NCI-H510A (cell line): ENCODE measurements around the gene CECR2.
"Not testable (repeated sequence)": the region's sequence is repeated elsewhere in the genome, so short reads cannot be mapped to it uniquely, and the experiment has no call there.

Experiments used
- DNase-seq: peaks from one replicate; lab custom pipeline; 2025; lab: John Stamatoyannopoulos, UW

Gene CECR2

DNA sequence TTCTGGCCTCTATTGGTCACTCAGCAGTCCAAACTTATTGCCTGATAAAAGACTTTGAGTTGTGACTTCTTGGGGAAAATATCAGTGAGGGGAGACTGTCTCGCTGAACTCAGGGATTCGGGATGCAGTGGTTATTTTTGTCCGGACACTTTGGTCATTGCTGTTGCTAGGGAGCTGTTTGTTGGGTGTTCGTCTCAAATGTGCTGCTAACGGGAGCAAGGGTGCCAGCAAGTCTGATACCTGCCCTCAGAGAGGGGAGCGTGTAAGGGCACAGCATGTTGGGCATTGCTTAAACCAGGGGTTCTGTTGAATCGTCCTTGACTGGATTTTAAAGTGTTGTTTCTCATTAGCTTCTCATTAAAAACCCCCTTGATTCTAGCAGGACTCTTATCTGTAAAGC lies 144.8 kb downstream of the CECR2 start:
- no peak for DNase-seq

DNA sequence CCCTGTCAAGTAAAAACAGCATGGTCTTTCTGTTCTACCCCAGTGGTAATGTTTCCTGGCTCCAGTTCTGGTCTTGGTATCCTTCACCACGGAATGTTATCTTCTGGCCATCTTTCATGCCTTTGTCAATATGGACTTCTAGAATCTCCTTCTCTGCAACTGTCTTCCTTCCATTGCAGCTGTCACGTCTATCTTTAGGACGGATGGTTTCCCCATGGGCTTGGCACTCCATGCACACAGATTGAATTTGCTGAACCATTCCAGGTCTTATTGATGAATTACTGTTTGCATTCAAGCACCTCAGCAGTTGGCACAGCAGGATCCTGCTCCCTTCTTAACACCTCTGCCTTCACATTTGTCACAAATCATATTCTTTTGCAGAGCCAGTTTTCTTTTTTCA lies 149.1 kb downstream of the CECR2 start:
- no peak for DNase-seq

DNA sequence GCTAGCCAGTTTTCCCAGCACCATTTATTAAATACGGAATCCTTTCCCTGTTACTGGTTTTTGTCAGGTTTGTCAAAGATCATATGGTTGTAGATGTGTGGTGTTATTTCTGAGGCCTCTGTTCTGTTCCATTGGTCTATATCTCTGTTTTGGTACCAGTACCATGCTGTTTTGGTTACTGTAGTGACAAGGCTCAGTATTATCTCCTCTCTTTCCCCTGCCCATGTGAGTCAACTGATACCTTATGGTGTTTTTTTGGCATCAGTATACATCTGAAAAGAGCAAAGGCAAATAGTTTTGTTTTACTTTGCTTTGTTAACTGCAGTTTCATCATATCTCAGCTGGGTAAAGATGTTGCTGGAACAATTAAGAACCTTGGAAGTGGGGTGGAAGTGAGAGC lies 152.7 kb downstream of the CECR2 start:
- not testable (repeated sequence) for DNase-seq

DNA sequence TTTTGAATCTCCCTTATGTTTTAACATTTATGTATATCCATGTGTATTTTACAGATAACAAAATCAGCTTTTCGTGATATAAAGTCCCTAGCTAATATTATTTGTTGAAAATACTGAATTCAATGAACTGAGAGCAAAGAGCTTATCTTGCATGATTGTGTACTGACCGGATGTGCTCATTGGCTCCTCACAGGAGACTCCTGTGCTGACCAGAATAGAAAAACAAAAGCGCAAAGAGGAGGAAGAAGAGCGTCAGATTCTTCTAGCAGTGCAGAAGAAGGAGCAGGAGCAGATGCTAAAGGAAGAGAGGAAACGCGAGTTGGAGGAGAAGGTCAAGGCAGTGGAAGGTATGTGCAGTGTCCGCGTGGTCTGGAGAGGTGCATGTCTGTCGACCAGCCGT lies 154.7 kb downstream of the CECR2 start:
- no peak for DNase-seq

DNA sequence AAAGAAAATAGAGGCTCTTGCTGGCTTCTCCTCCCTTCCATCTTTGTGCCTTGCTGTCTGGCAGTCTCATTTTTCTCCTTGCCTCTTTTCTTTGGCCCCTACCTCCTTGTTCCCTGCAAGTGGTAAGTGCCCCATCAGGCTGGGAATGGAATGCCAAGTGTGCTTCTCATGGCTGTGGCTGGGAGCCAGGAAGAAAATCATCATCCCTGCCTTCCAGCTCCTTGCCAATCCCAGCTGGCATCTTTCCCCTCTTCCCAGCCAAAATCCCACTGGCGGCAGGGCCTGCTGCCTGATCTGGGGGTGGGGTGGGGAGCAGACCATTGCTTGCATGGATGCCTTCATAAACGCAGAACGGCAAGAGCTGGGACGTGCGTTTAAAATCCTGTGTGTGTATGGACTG lies 167.0 kb downstream of the CECR2 start:
- DNase-seq, result no peak

DNA sequence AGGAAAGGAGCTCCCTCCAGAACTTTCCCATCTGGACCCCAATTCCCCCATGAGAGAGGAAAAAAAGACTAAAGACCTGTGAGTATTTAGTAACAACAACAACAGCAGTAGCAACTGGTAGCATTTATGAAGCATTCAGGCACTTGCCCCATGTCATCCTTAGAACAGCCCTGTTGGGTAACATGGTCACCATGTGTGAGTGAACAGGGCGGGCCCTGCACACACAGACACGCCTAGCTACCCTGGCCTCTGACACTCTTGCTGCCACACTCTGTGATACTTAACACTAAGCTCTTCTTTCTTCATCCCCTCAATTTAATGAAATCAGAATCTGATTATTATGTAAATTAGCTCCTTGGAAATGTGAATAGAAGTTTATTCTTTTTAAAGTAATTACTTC lies 167.9 kb downstream of the CECR2 start:
- DNase-seq, result no peak

DNA sequence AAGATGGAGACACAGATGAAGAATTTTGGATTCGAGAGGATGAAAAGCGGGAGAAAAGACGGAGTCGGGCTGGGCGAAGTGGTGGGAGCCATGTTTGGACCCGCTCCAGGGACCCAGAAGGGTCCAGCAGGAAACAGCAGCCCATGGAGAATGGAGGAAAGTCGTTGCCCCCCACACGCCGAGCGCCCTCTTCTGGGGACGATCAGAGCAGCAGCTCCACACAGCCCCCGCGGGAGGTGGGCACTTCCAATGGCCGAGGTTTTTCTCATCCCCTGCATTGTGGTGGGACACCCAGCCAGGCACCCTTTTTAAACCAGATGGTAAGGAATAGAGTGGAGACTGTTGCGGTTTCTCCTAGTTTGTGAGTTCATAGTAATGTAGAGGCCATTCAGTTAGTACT lies 171.2 kb downstream of the CECR2 start:
- no peak for DNase-seq

DNA sequence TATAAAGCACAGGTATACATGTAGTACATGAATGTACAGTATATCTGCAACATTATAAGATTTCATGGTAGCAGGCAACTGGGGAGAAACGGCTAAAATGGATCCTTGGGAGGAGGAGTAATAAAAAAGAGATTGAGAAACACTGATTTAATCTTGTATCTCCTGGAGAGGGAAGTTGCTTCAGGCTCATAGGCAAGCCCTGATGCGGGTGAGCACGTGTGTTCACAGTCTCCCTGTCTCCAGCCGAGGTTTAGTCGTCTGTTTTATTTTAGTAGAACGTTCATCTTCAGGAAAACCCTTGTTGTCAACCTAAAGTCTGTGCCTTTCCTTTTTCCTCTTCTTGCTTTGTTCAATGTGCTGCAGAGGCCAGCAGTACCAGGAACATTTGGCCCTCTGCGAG lies 172.2 kb downstream of the CECR2 start:
- no peak for DNase-seq

DNA sequence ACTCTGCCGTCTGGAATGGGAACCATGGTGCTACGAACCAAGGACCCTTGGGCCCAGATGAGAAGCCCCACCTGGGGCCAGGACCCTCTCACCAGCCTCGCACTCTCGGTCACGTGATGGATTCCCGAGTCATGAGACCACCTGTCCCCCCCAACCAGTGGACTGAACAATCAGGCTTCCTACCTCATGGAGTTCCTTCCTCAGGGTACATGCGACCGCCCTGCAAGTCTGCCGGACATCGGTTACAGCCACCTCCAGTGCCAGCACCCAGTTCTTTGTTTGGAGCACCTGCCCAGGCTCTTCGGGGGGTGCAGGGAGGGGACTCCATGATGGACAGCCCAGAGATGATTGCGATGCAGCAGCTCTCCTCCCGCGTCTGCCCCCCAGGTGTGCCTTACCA lies 173.2 kb downstream of the CECR2 start:
- no peak for DNase-seq

DNA sequence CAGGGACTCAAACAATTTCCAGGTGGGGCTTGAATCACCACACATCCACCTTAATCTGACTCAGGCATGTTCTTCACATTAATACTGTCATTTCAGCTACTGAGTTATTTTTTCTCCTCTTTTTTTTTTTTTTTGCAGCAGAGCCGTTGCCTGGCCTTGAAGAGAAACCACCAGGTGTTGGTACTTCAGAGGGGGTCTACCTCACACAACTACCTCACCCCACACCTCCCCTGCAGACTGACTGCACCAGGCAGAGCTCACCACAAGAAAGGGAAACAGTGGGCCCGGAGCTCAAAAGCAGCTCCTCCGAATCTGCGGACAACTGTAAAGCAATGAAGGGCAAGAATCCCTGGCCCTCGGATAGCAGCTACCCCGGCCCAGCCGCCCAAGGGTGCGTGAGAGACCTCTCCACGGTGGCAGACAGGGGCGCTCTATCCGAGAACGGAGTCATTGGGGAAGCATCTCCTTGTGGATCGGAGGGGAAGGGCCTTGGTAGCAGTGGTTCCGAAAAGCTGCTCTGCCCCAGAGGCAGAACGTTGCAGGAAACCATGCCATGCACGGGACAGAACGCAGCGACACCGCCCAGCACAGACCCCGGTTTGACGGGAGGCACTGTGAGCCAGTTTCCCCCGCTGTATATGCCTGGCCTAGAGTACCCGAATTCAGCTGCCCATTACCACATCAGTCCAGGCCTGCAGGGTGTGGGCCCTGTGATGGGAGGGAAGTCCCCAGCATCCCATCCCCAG lies 178.9 kb downstream of the CECR2 start:
- DNase-seq, result no peak

DNA sequence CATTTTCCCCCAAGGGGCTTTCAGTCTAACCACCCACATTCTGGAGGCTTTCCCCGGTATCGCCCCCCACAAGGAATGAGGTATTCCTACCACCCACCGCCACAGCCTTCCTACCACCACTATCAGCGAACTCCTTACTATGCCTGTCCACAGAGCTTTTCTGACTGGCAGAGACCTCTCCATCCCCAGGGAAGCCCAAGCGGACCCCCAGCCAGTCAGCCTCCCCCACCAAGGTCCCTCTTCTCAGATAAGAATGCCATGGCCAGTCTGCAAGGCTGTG lies 179.4 kb downstream of the CECR2 start:
- no peak for DNase-seq

DNA sequence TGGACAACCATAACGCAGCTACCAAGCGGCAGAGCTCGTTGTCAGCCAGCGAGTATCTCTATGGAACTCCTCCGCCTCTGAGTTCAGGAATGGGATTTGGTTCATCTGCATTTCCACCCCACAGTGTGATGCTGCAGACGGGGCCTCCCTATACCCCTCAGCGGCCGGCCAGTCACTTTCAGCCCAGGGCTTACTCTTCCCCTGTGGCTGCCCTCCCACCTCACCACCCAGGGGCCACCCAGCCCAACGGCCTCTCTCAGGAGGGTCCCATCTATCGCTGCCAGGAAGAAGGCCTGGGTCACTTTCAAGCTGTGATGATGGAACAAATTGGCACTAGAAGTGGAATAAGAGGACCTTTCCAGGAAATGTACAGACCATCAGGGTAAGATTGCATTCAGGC lies 179.9 kb downstream of the CECR2 start:
- no peak for DNase-seq

DNA sequence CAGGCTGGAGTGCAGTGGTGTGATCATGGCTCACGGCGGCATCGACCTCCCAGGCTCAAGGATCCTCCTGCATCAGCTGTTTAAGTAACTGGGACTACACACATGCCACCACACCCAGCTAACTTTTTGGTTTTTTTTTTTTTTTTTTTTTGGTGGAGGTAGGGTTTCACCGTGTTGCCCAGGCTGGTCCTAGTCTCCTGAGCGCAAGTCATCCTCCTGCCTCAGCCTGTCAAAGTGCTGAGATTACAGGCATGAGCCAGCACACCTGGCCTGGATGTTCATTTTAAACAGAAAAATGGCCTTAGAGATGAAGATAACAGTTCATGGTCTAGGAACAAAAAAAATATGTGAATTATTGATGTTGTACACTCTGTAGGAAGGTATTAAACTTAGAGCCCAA lies 180.4 kb downstream of the CECR2 start:
- DNase-seq, result no peak

DNA sequence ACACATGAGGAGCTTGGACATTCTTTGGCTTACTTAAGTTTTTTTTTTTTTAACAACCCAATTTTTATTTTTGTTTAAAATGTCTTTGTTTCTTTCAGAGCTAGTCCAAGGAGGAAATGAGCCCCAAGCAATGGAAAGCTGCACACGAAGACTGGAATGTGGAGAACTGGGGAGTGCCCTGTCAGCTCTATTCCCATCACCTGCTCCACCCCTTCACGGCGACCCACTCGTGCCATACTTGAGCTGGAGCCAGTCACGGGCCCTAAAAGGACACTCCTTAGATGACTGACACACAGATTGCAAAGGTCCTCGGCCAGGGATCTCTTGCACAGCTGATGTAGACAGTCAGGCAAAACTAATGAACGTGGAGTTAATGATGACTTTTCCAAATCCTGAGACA lies 183.5 kb downstream of the CECR2 start:
- DNase-seq, result no peak

DNA sequence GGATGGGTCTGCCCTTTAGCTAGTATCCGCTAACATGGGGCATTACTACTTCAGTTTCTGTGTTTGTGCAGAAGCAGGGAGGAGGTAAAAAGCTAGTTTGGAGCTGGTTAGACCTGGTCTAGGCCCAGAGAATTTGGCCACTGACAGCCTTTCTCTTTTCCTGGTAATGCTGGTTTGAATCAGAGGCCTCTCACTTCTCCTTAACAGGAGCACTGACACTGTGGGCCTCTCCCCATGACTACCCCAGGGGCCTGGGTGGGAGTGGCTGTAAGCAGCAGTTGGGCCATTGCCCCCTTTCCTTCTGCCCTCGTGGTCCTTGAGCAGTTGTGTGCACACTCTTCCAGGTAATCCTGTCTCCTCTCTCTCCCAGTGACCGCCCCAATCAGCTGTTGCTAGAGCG lies 185.6 kb downstream of the CECR2 start:
- DNase-seq, result no peak

DNA sequence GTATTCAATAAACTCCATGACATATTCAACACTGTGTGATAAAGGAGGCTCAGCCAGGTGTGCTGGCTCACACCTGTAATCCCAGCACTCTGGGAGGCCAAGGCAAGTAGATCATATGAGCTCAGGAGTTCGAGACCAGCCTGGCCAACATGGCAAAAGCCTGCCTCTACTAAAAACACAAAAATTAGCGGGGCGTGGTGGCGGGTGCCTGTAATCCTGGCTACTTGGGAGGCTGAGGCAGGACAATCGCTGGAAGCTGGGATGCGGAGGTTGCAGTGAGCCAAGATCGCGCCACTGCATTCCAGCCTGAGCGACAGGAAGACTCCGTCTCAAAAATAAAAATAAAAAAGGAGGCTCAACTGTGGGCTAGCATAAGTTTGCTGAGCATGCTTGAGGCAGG lies 189.9 kb downstream of the CECR2 start:
- no peak for DNase-seq

DNA sequence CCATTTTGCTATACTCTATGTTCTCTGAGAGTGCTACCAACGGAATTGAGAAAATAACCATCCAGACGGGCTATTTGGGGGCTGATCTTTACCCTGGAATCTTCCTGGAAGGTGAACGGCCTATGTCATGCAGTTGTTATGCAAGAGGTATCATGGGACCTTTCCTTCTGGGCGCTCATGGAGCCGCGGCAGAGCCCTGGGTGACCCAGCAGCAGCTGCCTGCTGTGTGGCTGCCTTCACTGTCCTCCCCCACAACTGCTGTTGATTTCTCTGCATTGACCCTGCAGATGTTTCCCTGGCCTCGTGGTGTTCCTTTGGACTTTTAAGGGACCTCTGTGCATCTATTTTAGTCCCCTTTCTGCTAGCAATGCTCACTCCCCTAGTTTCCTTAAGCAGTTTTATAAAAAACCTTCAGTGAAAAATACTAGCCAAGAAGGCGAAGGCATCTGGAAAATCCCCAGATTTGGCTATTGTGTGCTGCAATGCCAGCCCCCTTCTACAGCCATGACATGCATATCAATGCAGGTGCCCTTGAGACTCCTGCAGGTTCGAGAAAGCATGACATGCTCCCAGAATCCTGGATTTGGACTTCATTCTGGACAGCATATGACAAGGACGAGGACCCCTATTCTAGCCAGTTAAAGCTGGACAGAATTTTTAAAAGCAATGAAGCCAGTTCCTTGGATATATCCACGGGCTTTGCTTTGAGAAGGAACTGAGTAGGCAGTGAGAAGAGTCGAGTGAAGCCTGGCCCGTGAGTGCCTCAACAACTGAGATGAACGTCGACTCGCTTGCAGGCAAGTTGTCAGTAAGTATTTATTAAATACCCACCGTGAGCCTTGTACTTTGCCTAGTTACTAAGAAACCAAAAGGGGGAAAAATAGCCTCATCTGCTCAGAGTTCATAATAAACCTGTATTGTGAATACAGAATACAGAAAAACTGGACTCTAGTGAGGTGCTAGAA lies 193.9 kb downstream of the CECR2 start, which contains the start of gene SLC25A18:
Gene SLC25A18 (plus strand): TSS at position 593 of the 965 bp plus-strand sequence. CDS start 16,447 bp downstream, outside the sequence.
- DNase-seq, result no peak

DNA sequence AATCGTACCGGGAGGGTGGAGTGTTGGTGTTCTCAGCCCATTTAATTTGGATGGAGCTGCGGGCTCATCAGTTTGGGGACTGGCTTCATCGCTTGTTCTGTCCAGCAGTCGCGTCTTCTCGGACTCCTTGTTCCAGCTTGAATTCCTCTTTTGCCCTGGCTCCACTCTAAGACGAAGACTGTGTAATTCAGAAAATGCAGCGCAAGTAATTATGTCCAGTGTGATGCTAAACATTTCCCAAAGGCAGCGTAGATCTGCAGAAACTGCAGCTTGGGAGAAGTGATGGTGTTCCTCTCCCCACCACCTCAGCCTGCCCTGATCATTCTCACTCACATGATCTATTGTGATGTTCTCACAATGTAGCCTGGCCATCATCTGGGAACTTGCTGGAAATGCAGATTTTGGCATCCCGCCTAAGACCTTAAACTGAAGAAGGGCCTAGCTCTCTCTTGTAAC lies 194.7 kb downstream of the CECR2 start:
- DNase-seq, result no peak

DNA sequence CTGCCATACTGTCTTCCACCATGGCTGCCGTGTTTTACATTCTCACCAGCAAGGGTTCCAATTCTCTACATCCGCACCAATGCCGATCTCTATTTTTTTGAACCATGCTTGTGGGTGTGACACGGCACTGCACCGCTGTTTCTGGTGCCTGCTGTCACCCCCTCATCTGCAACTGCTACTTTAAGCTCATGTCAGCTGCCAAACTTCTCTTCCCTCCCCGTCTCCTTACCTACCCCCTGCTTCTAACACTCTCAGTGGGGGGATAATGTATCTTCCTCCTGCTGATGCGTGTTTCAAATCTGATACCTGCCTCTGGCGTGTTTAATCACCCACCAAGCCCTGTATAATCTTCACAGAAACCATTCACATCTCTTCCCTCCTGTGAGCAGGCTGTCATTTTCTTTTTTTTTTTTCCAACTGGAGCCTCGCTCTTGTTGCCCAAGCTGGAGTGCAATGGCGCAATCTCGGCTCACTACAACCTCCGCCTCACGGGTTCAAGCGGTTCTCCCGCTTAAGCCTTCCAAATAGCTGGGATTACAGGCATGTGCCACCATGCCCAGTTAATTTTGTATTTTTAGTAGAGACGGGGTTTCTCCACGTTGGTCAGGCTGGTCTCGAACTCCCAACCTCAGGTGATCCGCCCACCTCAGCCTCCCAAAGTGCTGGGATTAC lies 196.9 kb downstream of the CECR2 start:
- DNase-seq, result not testable (repeated sequence)

DNA sequence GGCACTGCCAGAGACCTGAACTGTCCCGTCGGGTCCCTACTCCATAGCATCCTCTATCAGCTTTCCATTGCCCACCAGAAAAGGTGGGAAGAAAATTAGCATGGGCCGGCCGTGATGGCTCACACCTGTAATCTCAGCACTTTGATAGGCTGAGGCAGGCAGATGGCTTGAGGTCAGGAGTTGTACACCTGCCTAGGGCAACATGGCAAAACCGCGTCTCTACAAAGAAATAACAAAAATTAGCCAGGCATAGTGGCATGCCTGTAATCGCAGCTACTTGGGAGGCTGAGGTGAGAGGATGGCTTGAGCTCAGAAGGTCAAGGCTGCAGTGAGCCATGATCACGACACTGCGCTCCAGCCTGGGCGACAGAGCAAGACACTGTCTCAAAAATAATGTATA lies 197.5 kb downstream of the CECR2 start:
- no peak for DNase-seq

DNA sequence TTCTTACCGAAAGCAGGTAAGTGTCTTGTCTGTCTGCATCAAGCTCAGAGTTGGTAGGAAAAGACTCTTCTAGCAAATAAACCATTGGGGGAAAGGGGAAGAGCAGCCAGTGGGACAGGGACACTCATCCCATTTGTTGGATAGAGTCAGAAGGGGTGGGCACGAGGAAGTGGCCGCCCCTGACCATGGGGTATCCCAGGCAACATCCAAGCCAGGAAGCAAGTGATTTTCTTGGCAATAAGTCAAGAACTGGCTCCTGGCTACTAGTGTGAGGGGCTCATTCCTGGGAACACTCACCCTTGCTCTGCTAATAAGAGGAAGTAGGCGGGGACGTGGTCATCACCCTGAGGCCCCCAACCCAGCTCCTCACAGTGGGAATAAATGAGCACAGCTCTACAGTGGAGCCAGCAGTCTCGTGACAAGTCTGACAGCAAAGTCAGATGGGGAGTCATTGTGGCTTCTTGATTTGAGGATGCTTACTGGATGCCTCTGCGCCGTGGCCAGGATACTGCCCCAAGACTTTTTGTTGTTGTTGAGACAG lies 200.8 kb downstream of the CECR2 start:
- no peak for DNase-seq

DNA sequence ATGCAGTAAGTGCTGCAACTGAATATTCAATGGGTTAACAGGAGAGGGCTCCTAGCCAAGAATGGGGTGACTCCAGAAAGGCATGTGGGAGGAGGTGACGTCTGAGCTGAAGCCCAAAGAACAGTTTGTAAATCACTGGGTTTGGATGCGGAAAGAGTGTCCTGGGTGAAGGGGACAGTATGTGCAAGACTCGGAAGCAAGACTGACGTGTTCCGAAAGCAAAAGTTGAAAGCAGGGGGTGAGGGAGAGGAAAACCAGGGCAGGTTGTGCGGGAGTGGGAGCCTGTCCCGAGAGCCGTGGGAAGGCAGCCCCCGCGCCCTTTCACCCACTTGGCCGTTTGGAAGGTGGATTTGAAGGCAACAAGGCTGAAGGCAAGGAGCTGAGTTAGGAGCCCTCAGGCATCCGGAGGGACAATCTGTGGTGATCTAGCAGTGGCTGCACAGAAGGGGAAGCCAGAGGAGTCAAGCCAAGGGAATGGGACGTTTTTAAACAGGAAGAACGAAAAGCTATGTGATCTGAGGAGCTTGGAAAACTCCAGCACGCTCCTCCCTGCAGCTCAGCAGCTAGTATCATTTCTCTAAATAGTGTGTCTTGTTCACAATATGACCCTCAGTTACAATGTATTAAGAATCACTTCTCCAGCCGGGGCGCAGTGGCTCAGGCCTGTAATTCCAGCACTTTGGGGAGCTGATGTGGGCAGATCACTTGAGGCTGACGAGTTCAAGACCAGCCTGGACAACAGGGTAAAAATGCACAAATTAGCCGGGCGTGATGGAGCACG lies 201.8 kb downstream of the CECR2 start:
- DNase-seq, result no peak
